Psoas muscle (tissue), 8 donors: Measurements from ENCODE around the gene PACS2. TPM values are rescaled to one million over a fixed set of nuclear protein-coding genes. Genes with fewer than 3 reads are reported as not detected.
A peak's percentile ranks its signal among the peaks of the same experiment; 100 is the strongest.

ENCODE experiments used
- ATAC-seq, 4 donors: fragments of 200-7000 bp; cut with Tn5 transposase; one replicate each; pipeline ENCODE4 v1.9.1; 2020; ENCODE audit warnings: moderate library complexity in 3 of 4, mild to moderate bottlenecking in 2 of 4
- DNase-seq, 2 donors: peaks; one replicate each; pipeline ENCODE4 v3.0.0-alpha.2; 2020
- H3K27ac ChIP-seq: fragments of 200-600 bp; one replicate; pipeline ENCODE4 v1.8.0; 2022
- H3K27me3 ChIP-seq, 3 donors: fragments of 200-600 bp in 1 of 3; one replicate each; pipeline versions ENCODE4 v1.6.1 to v1.8.0; 2013 to 2022; ENCODE audit warnings: low read length in 2 of 3, mild to moderate bottlenecking in 2 of 3, moderate library complexity in 1 of 3; ENCODE audit not compliant: insufficient read depth in 3 of 3
- H3K36me3 ChIP-seq, 2 donors: fragments of 200-600 bp in 1 of 2; one replicate each; pipeline versions ENCODE4 v1.6.1 to v1.8.0; 2013 to 2022; ENCODE audit warnings: low read depth in 1 of 2, mild to moderate bottlenecking in 1 of 2, moderate library complexity in 1 of 2; ENCODE audit not compliant: insufficient read depth in 1 of 2
- H3K4me1 ChIP-seq: fragments of 200-600 bp; one replicate; pipeline ENCODE4 v1.8.0; 2022
- H3K4me3 ChIP-seq: fragments of 200-600 bp; one replicate; pipeline ENCODE4 v1.8.0; 2022; ENCODE audit warnings: mild to moderate bottlenecking
- H3K9me3 ChIP-seq: fragments of 200-600 bp; one replicate; pipeline ENCODE4 v1.8.0; 2022
- WGBS, 3 donors: extraction: QIAGEN DNeasy Blood & Tissue Kit; methylation state at CpG; one replicate each; pipeline versions ENCODE4 v1.1.6 to v1.1.7; 2013; 5-methylcytosine and 5-hydroxymethylcytosine counted together
- intact Hi-C, 2 donors: fragments of 100-400 bp; cut with DNase I; formaldehyde crosslinking; loops; one replicate each; pipeline versions ENCODE4 v1.11.0 to v1.14.2; 2022
- polyA plus RNA-seq, 3 donors: library from polyadenylated mRNA; stranded (reverse); fragments of 200-250 nt; gene quantifications; one replicate each; pipeline ENCODE4 v1.2.3, GENCODE V29; 2013
- total RNA-seq, 4 donors: library from RNA; stranded (reverse); fragmentation: NEBNext Ultra II Directional in 2 of 4; extraction: Animal tissue kit (Norgen Biotek cat#: 25700) in 2 of 4; gene quantifications; one replicate each; pipeline versions ENCODE4 v1.2.1 to v1.2.4, GENCODE V29; 2021 to 2023
- TF ChIP-seq, protein P1 (sequence below): fragments of 200-600 bp; IDR thresholded peaks from one replicate; pipeline ENCODE4 v1.8.0; 2022; ENCODE audit warnings: antibody characterized with exemption
- donor health status: healthy with polysubstance abuse.
- donor health status: DM: no; HTN: no; CAD: no; lungs with moderate emphysema.
- donor health status: Bipolar disorder and iron deficiency.
- donor health status: healthy.
- donor health status: DM: yes; HTN: yes; CAD: no.
- donor health status: DM: no; HTN: no; CAD: no.
- donor health status: DM: no; HTN: no; CAD: no.
- donor health status: DM: yes; HTN: yes; CAD: no.

Gene PACS2
- total and polyA plus RNA-seq, 7 donors, result 57.1 to 83.1 (median 72.8) TPM

DNA sequence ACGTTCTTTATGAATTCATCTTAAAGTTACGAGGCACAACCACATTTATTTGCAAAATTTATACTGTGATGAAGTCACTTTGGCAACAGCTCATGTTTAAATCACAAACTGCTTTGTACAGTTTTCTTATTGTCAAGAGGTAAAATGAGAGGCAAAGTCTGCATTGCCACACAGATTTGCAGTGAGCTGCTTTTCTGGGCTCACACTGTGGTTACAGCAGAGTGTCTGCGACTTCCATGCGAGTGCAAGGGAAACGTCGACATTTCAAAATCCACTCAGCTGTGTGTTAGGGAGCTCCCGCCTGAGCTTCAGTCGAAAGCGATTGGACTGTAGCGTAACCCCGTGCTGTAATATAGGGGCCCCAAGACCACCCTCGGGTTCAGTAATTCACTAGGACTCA, 118.1 kb downstream of the PACS2 start:
- WGBS, 3 donors, result 84 to 91% (median 88%) methylated on average over 12 of the region's 12 CpGs
- no peak overlapping the region for H3K27ac ChIP-seq
- DNase-seq (no peak), ATAC-seq (no peak)
- no peaks in the 10 kb centered on the region for H3K27me3 ChIP-seq
- TF ChIP-seq, protein P1, sequence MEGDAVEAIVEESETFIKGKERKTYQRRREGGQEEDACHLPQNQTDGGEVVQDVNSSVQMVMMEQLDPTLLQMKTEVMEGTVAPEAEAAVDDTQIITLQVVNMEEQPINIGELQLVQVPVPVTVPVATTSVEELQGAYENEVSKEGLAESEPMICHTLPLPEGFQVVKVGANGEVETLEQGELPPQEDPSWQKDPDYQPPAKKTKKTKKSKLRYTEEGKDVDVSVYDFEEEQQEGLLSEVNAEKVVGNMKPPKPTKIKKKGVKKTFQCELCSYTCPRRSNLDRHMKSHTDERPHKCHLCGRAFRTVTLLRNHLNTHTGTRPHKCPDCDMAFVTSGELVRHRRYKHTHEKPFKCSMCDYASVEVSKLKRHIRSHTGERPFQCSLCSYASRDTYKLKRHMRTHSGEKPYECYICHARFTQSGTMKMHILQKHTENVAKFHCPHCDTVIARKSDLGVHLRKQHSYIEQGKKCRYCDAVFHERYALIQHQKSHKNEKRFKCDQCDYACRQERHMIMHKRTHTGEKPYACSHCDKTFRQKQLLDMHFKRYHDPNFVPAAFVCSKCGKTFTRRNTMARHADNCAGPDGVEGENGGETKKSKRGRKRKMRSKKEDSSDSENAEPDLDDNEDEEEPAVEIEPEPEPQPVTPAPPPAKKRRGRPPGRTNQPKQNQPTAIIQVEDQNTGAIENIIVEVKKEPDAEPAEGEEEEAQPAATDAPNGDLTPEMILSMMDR, result no peak
- no peaks in the 10 kb centered on the region for H3K36me3 ChIP-seq
- no peaks in the 10 kb centered on the region for H3K4me1 ChIP-seq
- H3K4me3 ChIP-seq, result no peak overlapping the region
- intact Hi-C loops, result no loop called here
- H3K9me3 ChIP-seq, result no peaks in the 10 kb centered on the region

DNA sequence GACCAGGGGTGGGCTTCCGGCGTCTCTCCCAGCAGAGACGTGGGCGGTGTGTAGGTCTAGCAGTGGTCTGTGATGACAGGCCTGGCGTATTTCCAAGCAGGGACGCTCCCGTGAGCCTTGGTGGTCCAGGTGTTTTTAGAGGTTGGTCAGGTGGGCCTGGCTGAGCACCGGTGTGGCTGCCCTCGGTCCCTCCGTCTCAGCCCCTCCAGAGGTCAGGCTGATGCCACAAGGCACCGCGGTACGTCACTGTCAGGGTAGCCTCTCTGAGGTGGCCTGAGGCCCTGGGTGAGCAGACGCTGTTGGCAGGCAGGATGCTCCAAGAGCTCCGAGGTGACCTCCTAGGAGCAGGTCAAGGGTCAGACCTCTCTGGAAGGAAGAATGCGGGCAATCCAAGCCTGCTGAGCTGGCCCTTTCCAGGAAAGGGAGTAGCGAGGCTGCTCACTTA, 118.6 kb downstream of the PACS2 start:
- ATAC-seq, result peak in 1 of 4 donors; percentile 21
- no peak for DNase-seq

DNA sequence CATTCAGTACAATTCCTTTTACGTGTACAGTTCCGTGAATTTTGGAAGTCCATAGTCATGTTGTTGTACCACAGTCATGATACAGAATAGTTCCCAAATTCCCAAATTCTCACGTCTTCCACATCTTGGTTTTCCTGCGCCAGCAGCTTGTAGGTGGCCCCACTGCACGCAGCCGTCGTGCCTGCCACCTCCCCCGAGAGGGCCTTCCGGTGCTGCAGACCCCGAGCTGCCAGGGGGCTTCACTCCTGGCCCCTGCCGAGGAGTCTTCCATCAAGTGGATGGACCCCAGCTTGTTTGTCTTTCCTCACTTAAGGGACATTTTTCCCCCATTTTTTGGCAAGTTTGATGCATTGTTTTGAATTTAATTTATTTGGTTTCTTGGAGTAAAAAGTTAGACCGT, 121.9 kb downstream of the PACS2 start:
- Histone ChIP-seq H3K4me1 (no peaks in the 10 kb centered on the region), H3K4me3 (no peak overlapping the region), H3K27me3 (no peaks in the 10 kb centered on the region), H3K36me3 (no peaks in the 10 kb centered on the region), H3K27ac (no peak overlapping the region), H3K9me3 (no peaks in the 10 kb centered on the region)
- intact Hi-C loops, result no loop called here
- DNase-seq (no peak), ATAC-seq (no peak)
- TF ChIP-seq, protein P1, result no peak
- WGBS, 3 donors, result 85 to 88% (median 87%) methylated on average over 12 of the region's 12 CpGs

More for the DNA sequence above, 118.6 kb downstream of the PACS2 start:
- H3K4me1 ChIP-seq, result no peaks in the 10 kb centered on the region
- no peaks in the 10 kb centered on the region for H3K9me3 ChIP-seq
- intact Hi-C loops, result no loop called here
- 74 to 85% (median 79%) methylated on average over 17 of the region's 17 CpGs for WGBS, 3 donors
- TF ChIP-seq, protein P1, result no peak
- H3K27ac ChIP-seq, result no peak overlapping the region
- no peak overlapping the region for H3K4me3 ChIP-seq
- H3K27me3 ChIP-seq, result no peaks in the 10 kb centered on the region
- H3K36me3 ChIP-seq, result no peaks in the 10 kb centered on the region

DNA sequence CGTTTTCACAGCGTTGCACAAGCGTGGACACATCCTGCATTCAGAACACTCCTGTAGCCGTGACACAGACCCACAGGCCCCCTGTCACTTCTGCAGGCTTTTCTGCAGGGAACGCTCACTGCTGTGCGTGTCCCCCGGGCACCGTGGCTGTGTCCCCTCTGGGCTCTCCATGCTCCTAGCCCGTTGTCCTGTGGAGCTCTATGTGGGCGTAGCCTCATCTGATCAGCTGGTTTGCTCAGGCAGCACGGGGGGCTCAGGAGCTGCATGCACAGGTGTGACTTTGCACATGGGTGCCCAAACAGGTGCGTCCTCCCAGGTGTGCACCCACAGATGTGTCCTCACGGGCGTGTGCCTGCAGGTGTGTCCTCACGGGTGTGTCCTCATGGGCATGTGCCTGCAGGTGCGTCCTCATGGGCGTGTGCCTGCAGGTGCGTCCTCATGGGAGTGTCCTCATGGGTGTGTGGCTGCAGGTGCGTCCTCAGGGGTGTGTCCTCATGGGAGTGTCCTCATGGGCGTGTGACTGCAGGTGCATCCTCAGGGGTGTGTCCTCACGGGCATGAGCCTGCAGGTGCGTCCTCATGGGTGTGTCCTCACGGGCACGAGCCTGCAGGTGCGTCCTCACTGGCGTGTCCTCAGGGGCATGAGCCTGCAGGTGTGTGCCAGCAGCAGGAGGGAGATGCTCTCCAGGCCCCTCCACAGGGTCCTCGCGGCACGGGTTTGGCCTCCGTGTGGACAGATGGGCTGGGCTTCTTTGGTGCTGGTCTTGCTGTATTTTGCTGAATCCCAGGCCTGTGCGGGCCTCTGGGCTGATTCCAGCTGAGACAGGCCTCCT, 122.6 kb downstream of the PACS2 start:
- DNase-seq, result no peak
- peaks cover 0 to under 1% of the 10 kb centered on the region in 2 donors for H3K36me3 ChIP-seq
- intact Hi-C loops, result no loop called here
- H3K4me1 ChIP-seq, result no peaks in the 10 kb centered on the region
- 86 to 92% (median 91%) methylated on average over 30 to 31 of the region's 31 CpGs for WGBS, 3 donors
- no peaks in the 10 kb centered on the region for H3K27me3 ChIP-seq
- TF ChIP-seq, protein P1, result no peak
- ATAC-seq, result no peak
- H3K4me3 ChIP-seq, result no peak overlapping the region
- no peak overlapping the region for H3K27ac ChIP-seq
- no peaks in the 10 kb centered on the region for H3K9me3 ChIP-seq
